GM19452 (cell line): ENCODE measurements around the gene DPY30.
"Not testable (repeated sequence)": the region's sequence is repeated elsewhere in the genome, so short reads cannot be mapped to it uniquely, and the experiment has no call there.

ENCODE experiments used
- ATAC-seq: cut with Tn5 transposase; IDR thresholded peaks from one replicate; pipeline ENCODE4 v1.9.1; 2021; ENCODE audit not compliant: unreplicated experiment

Gene DPY30

DNA sequence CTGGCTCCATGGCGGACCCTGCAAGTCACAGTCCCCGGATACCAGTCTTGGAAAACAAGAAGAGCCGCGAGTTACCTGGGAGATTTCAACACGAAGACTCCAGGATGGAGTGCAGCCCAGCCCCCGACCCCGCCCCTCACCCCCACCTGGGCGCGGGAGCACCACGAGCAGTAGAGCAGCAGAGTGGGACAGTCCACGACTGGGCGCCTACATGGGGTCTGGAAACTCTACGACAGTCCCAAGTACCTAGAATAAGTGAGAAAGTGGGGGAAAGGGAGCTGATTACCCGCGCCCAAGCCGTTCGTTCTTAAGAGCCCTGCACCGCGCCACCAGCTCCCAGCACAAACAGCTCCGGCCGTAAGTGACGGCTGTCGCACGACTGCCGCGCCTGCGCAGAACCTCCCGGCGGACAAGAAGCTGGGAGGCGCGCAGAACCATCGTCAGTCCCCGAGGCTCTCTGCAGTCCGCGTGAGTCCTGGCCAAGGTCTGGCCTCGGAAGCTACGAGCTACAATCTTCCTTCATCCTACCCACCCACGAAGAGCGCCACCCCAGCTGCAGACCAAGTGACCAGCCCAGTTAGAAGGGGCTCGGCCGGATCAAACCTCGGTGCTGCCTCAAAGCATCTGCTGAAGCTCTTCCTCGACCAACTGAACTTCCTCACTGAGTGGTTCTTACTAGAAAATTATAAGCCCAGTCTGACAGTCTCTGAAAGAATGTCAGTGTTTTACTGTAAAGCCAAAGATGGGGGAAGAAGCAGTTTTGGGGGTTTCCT lies at the start of gene DPY30:
Gene DPY30 (minus strand): TSS at position 359 of the 773 bp plus-strand sequence. CDS start 349 bp downstream, at position 10.
- ATAC-seq, result peak; percentile 86

DNA sequence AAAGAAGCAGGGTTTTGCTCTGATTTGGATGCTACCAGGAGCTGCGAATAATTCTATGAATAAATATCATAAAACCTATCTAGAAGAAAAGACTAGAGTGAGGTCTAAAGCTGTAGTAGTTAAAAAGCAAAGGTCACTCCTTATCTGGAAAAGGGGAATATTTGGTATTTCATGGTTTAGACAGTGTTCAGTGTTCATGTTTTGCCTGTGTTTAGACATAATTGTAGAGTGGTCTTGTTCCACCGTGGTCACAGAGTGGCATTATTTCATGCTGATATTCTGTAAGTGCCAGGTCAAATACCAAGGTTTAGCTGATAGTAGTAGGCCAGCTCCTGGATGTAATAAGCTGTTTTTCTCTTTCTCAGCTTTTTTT lies 34.5 kb upstream of the DPY30 start:
- no peak for ATAC-seq

- ATAC-seq, result no peak
These were observed 27.9 kb upstream of the DPY30 start for GRCh38 chr2:32067549-32067948.

DNA sequence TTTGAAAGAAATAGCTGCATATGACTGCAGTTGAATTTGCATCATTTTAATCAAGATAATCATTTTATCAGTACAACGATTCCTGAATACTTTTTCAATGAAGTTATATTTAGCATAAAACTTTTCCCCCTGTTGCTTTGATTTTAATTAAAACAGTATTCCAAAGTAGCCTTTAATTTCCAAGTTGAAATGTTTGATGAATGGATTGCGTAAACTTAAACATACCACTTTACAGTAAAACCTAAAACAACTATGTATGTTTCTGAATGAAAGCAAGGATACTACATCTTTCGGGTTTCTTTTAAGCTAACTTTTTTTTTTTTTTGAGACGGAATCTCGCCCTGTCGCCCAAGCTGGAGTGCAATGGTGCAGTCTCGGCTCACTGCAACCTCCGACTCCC lies 25.1 kb upstream of the DPY30 start:
- no peak for ATAC-seq

GRCh38 chr2:32064021-32064601 lies 24.5 kb upstream of the DPY30 start:
- peak; percentile 17 for ATAC-seq

DNA sequence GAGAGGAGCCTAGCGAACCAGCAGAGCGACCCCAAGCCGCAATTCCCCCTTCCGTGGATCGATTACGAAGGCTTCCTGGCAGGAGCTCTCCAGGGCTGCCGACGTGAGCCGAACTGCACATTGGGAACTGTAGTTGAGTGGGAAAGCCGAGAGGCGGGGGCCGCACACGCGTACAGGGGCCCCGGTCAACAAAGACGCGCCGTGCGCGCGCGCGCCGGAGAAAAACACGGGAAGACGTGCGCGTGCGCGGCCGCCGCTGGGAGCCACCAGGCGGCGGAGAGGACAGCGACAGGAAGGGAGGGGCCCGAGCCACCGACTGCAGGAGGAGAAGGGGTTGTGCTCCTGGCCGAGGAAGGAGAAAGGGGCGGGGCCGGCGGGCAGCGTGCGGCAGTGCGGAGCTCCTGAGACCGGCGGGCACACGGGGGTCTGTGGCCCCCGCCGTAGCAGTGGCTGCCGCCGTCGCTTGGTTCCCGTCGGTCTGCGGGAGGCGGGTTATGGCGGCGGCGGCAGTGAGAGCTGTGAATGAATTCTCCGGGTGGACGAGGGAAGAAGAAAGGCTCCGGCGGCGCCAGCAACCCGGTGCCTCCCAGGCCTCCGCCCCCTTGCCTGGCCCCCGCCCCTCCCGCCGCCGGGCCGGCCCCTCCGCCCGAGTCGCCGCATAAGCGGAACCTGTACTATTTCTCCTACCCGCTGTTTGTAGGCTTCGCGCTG lies 23.9 kb upstream of the DPY30 start, which contains the start of gene SPAST:
Gene SPAST (plus strand): TSS at position 247 of the 711 bp plus-strand sequence. CDS start 276 bp downstream, at position 523.
- peak; percentile 94 for ATAC-seq

DNA sequence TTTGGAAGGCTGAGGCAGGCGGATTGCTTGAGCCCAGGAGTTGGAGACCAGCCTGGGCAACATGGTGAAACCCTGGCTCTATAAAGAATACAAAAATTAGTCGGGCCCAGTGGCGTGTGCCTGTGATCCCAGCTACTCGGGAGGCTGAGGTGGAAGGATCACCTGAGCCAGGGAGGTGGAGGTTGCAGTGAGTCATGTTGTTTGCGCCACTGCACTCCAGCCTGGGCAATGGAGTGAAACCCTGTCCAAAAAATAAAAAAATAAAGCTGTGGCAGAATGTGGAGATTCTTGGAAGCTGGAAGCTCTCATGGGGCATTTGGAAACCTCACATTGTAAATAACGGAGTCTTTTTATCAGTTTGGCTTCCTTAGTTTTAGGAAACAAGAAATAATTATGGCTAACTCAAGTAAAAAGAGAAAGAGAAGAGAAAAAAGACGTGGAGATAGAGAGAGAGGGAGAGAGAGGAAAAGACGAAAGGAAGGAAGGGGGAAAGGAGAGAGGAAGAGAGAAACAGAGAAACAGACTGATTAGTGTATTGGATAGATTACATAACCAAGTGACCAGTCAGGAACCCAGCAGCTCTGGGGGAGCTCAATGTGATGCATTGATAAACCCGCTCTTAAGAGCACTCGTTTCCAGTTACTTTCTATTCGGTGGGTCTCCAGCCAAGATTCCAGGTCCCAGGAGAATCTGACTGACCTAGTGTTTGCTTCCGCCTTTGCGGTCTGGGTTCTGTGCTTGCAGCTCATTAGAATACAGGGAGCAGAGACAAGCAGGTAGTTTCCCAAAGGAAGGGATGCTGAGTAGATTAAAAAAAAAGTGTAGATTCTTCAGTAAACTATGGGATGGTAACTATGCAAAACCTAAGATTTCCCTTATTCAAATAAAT lies 22.6 kb upstream of the DPY30 start:
- no peak for ATAC-seq

GRCh38 chr2:32061430-32061829 lies 21.8 kb upstream of the DPY30 start:
- ATAC-seq, result no peak

DNA sequence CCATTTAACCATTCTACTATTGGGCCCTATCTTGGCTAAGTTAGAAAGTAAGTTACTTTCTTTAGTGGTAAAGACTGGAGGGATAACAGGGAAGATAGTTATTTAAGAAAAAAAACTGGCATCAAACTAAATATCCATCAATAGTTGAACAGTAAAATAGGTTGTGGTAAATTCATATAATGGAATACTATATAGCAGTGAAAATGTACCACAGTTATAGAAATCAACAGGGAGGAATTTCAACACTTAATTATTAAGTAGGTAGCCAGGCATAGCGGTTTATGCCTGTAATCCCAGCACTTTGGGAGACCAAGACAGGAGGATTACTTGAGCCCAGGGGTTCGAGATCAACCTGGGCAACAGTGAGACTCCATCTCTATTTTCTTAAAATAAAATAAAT lies 20.7 kb upstream of the DPY30 start:
- no peak for ATAC-seq

DNA sequence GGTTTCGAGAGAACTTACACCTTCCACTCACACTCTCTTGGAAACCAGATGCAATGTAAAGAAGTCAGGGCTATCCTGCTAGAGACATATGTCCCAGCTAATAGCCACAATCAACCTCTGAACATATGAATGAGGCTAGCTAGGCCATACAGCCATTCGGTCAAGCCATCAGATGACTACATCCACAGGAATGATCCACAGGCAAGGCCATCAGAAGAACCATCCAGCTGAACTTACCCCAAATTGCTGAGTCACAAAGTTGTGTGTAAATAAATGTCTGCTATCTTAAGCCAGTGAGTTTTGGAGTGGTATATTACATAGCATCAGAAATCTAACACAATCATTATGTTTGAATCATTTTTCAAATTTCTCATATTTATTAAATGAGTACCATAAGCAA lies 18.5 kb upstream of the DPY30 start:
- ATAC-seq, result no peak

DNA sequence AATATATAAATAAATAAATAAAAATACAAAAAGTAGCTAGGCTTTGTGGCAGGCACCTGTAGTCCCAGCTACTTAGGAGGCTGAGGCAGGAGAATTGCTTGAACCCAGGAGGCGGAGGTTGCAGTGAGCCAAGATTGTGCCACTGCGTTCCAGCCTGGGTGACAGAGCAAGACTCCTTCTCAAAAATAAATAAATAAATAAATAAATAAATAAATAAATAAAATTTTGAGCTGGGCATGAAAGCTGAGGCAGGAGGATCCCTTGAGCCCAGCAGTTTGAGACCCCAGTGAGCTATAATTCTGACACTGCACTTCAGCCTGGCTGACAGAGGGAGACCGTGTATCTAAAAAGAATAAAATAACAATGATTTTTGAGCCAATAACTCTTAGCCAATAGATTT lies 15.0 kb upstream of the DPY30 start:
- not testable (repeated sequence) for ATAC-seq

GRCh38 chr2:32051836-32052439 lies 12.3 kb upstream of the DPY30 start:
- ATAC-seq, result no peak

- ATAC-seq, result no peak
These were observed 4.0 kb upstream of the DPY30 start for GRCh38 chr2:32043561-32043960.

DNA sequence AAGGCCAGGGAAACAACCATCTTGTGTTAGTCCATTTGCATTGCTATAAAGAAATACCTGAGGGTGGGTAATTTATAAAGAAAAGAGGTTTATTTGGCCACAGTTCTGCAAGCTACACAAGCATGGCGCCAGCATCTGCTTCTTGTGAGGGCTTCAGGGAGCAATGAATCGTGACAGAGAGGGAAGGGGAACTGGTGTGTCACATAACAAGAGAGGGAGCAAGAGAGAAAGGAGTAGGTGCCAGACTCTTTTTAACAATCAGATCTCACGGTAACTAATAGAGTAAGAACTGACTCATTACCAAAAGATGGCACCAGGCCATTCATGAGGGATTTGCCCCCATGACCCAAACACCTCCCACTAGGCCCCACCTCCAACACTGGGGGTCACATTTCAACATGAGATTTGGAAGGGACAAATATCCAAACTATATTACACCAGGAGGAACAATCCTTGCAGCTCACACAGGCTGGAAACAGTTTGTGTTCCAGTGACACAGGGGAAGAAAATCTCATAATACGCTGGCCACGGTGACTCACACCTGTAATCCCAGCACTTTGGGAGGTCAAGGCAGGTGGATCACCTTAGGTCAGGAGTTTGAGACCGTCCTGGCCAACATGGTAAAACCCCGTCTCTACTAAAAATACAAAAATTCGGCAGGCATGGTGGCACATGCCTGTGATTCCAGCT lies 5.3 kb downstream of the DPY30 start:
- ATAC-seq, result not testable (repeated sequence)

DNA sequence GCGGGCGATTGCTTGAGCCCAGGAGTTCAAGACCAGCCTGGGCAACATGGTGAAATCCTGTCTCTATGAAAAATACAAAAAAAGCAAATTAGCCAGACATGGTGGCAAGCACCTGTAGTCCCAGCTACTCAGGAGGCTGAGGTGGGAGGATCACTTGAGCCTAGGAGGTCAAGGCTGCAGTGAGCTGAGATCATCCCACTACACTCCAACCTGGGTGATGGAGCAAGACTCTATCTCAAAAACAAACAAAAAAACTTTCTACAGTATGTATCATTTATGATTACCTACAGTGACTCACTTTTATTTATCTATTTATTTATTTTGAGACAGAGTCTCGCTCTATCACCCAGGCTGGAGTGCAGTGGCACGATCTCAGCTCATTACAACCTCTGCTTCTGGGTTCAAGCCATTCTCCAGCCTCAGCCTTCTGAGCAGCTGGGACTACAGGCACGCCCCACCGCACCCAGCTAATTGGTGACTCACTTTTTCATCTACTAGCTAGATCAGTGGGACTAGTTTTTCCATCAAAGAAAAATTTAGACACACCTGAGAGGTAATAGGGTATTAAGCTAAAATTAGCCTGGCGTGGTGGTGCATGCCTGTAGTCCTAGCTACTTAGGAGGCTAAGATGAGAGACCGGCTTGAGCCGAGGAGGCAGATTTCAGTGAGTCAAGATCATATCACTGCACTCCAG lies 20.7 kb downstream of the DPY30 start:
- not testable (repeated sequence) for ATAC-seq

DNA sequence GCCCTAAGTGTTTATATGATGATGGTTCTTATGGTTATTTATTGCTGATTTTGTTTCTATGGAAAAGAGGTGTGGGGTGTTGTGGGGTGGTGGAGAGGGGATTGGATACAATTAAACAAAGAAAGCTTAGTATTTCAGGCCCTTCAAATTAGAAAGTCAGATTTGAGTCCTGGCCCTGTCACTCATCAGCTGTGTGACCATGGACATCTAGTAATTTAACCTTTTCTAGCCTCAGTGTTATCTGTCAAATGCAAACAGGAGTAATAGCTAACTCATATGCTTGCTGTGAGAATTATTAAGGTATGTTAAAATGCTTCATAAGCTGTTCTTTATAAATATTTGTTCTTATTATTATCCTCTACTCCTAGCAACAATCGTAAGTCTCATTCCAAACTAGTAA lies 26.7 kb downstream of the DPY30 start:
- ATAC-seq, result no peak

GRCh38 chr2:32011485-32011960 lies 28.1 kb downstream of the DPY30 start:
- ATAC-seq, result no peak

- ATAC-seq, result peak; percentile 65
These were observed 28.7 kb downstream of the DPY30 start, which contains the start of gene MEMO1 for GRCh38 chr2:32010670-32011484. Gene MEMO1, minus strand, starts transcription at chr2:32011008. Its CDS starts 761 bp downstream, at chr2:32010247.
